GM12801 (cell line): ENCODE results near the gene CAPN15.

Experiments
- TF ChIP-seq, protein P1 (sequence below): IDR thresholded peaks from one replicate; pipeline ENCODE4 v1.5.1; 2011; ENCODE audit warnings: control low read depth; ENCODE audit not compliant: insufficient read length; ENCODE audit errors: extremely low read depth

Gene CAPN15

DNA sequence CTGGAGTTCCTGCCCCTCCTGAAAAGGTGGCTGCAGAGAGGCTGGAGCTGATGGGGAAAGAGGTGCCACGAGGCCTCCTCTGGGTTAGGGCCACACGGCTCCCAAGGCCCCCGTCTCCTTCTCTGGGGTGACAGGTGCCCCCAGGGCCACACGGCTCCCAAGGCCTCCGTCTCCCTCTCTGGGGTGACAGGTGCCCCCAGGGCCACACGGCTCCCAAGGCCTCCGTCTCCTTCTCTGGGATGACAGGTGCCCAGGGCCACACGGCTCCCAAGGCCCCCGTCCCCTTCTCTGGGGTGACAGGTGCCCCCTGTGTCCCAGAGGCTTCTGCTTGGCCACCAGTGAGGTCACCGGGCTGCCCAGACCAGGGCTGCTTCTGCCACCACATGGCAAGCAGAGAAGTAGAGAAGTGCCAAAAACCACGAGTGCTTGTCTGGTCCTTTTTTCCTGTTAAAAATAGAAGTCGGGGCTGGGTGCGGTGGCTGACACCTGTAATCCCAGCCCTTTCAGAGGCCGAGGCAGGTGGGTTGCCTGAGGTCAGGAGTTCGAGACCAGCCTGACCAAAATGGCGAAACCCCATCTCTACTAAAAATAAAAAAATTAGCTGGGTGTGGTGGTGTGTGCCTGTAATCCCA lies 4.1 kb downstream of the CAPN15 start:
- TF ChIP-seq, protein P1, sequence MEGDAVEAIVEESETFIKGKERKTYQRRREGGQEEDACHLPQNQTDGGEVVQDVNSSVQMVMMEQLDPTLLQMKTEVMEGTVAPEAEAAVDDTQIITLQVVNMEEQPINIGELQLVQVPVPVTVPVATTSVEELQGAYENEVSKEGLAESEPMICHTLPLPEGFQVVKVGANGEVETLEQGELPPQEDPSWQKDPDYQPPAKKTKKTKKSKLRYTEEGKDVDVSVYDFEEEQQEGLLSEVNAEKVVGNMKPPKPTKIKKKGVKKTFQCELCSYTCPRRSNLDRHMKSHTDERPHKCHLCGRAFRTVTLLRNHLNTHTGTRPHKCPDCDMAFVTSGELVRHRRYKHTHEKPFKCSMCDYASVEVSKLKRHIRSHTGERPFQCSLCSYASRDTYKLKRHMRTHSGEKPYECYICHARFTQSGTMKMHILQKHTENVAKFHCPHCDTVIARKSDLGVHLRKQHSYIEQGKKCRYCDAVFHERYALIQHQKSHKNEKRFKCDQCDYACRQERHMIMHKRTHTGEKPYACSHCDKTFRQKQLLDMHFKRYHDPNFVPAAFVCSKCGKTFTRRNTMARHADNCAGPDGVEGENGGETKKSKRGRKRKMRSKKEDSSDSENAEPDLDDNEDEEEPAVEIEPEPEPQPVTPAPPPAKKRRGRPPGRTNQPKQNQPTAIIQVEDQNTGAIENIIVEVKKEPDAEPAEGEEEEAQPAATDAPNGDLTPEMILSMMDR = no peak

- TF ChIP-seq, protein P1 = no peak
Measured at GRCh38 chr16:533391-534123, 6.0 kb downstream of the CAPN15 start.

DNA sequence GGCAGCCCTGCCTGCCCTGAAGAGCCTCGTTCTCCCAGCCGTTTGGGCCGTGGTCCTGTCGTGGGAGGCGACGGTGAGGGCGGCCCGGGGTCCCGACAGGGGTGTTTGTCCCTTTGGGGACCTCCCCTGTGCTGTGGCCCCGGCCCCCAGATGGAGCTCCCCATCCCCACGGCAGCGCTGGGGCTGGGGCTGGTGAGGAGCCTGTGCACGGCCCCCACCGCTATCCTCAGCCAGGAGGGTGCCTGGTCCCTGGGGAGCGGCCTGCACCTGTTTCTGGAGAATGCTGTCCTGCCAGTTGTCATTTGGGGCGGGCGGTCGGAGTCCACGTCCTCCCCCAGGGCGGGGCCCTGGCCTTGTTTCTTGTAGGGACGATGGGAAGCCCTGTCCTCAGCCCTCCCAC lies 6.6 kb downstream of the CAPN15 start:
- TF ChIP-seq, protein P1 = no peak

DNA sequence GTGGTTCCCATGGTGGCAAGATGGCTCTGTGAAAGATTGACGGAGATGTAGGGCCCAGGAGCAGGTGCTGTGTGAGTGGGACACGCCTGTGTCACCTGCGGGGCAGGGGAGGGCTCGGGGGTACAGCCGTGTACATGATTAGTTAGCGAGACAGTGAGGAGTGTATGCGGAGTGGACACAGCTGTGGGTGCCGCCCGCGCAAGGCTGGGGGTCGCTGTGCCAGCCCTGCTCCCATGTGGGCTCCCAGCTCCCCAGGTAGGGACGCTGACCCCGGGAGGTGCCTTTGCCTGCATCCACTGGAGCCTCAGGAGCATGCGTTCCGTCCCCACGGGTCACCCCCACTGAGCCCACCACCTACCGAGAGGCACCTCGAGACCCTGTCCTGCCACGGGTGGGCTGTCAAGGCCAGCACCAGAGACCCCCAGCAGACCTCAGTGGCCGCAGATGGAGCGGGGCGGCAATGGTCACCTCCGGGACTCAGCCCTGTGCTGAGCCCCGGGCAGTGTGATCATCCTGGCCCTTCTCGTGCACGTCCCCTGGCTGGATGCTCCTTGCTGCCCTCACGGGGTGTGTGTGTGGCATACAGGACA lies 7.4 kb downstream of the CAPN15 start:
- TF ChIP-seq, protein P1 = no peak

GRCh38 chr16:535446-536405 lies 8.2 kb downstream of the CAPN15 start:
- TF ChIP-seq, protein P1 = no peak

DNA sequence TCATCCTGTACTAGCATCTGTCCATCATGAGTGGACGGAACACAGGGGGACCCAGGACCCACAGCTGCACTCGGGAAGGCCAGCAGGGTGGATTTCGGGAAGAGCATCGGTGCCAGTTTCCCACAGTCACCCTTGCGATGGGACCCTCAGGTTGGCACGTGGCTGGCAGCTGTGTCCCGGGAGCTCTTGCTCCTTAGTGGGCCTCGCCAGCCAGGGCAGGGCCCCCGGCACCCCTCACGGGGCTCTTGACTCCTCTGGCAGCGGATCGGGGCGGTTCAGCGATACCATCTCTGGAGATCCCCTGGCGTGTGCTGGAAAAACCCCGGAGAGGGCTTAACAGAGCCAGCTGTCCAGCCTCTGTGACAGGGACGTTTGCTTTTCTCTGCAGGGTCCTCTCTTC lies 9.2 kb downstream of the CAPN15 start:
- TF ChIP-seq, protein P1 = no peak
